Measurements from ENCODE around the gene GNGT2. TPM values are rescaled to one million over a fixed set of nuclear protein-coding genes. Genes with fewer than 3 reads are reported as not detected.

The GNGT2 gene
- polyA plus RNA-seq, 4 donors, result 1.9 to 3.5 (median 3.0) TPM; not detected in 1

- WGBS, 3 donors, result 78 to 84% (median 84%) methylated on average over 8 of the region's 8 CpGs
- no peak for DNase-seq
- H3K4me1 ChIP-seq (ENCODE audit: control insufficient read depth in 3 of 3, insufficient read depth in 2 of 3, low read depth in 1 of 3, low read length in 2 of 3), result peaks cover 0 to 26% (median 0%) of the 10 kb centered on the region in 3 donors
- H3K36me3 ChIP-seq (ENCODE audit: control insufficient read depth in 3 of 3, insufficient read depth in 2 of 3, low read depth in 1 of 3, low read length in 3 of 3), result peaks cover 0 to 7% (median 0%) of the 10 kb centered on the region in 3 donors
- no peak overlapping the region for H3K27ac ChIP-seq (ENCODE audit: low read depth in 1 of 3, low read length in 2 of 3)
- H3K27me3 ChIP-seq (ENCODE audit: control insufficient read depth in 3 of 3, insufficient read depth in 3 of 3, low read length in 3 of 3), result peaks cover 0 to 78% (median 6%) of the 10 kb centered on the region in 3 donors
- no peak overlapping the region for H3K4me3 ChIP-seq (ENCODE audit: low read depth in 1 of 3, low read length in 3 of 3)
- no peaks in the 10 kb centered on the region for H3K9me3 ChIP-seq (ENCODE audit: control insufficient read depth in 2 of 2, insufficient read depth in 1 of 2, low read depth in 1 of 2, low read length in 1 of 2)
- no peak for FAIRE-seq
Observed at GRCh38 chr17:49225554-49226236, 15.3 kb upstream of the GNGT2 start.

GRCh38 chr17:49224997-49225337 lies 14.6 kb upstream of the GNGT2 start:
- H3K4me1 ChIP-seq (ENCODE audit: control insufficient read depth in 3 of 3, insufficient read depth in 2 of 3, low read depth in 1 of 3, low read length in 2 of 3), result peaks cover 0 to 20% (median 0%) of the 10 kb centered on the region in 3 donors
- WGBS, 3 donors, result 18 to 41% (median 21%) methylated on average over 11 of the region's 11 CpGs
- no peaks in the 10 kb centered on the region for H3K9me3 ChIP-seq (ENCODE audit: control insufficient read depth in 2 of 2, insufficient read depth in 1 of 2, low read depth in 1 of 2, low read length in 1 of 2)
- peaks cover 0 to 10% (median 0%) of the 10 kb centered on the region in 3 donors for H3K36me3 ChIP-seq (ENCODE audit: control insufficient read depth in 3 of 3, insufficient read depth in 2 of 3, low read depth in 1 of 3, low read length in 3 of 3)
- DNase-seq (no peak), FAIRE-seq (no peak)
- H3K4me3 ChIP-seq (ENCODE audit: low read depth in 1 of 3, low read length in 3 of 3), result peak overlapping the region in 1 of 3 donors; percentile 30
- peaks cover 0 to 73% (median 6%) of the 10 kb centered on the region in 3 donors for H3K27me3 ChIP-seq (ENCODE audit: control insufficient read depth in 3 of 3, insufficient read depth in 3 of 3, low read length in 3 of 3)
- no peak overlapping the region for H3K27ac ChIP-seq (ENCODE audit: low read depth in 1 of 3, low read length in 2 of 3)

GRCh38 chr17:49224198-49224996 lies 14.0 kb upstream of the GNGT2 start:
- peak overlapping the region in 1 of 3 donors; percentile 30 for H3K4me3 ChIP-seq (ENCODE audit: low read depth in 1 of 3, low read length in 3 of 3)
- WGBS, 3 donors, result 1 to 2% (median 1%) methylated on average over 91 to 95 of the region's 95 CpGs
- H3K27ac ChIP-seq (ENCODE audit: low read depth in 1 of 3, low read length in 2 of 3), result no peak overlapping the region
- H3K27me3 ChIP-seq (ENCODE audit: control insufficient read depth in 3 of 3, insufficient read depth in 3 of 3, low read length in 3 of 3), result peaks cover 0 to 69% (median 6%) of the 10 kb centered on the region in 3 donors
- peaks cover 0 to 16% (median 0%) of the 10 kb centered on the region in 3 donors for H3K4me1 ChIP-seq (ENCODE audit: control insufficient read depth in 3 of 3, insufficient read depth in 2 of 3, low read depth in 1 of 3, low read length in 2 of 3)
- FAIRE-seq (no peak), DNase-seq (peak; percentile 42 to 53)
- H3K36me3 ChIP-seq (ENCODE audit: control insufficient read depth in 3 of 3, insufficient read depth in 2 of 3, low read depth in 1 of 3, low read length in 3 of 3), result peaks cover 0 to 13% (median 0%) of the 10 kb centered on the region in 3 donors
- H3K9me3 ChIP-seq (ENCODE audit: control insufficient read depth in 2 of 2, insufficient read depth in 1 of 2, low read depth in 1 of 2, low read length in 1 of 2), result no peaks in the 10 kb centered on the region

- peaks cover 0 to 16% (median 0%) of the 10 kb centered on the region in 3 donors for H3K4me1 ChIP-seq (ENCODE audit: control insufficient read depth in 3 of 3, insufficient read depth in 2 of 3, low read depth in 1 of 3, low read length in 2 of 3)
- no peak overlapping the region for H3K27ac ChIP-seq (ENCODE audit: low read depth in 1 of 3, low read length in 2 of 3)
- peak overlapping the region in 1 of 3 donors; percentile 30 for H3K4me3 ChIP-seq (ENCODE audit: low read depth in 1 of 3, low read length in 3 of 3)
- no peak for FAIRE-seq
- no peaks in the 10 kb centered on the region for H3K9me3 ChIP-seq (ENCODE audit: control insufficient read depth in 2 of 2, insufficient read depth in 1 of 2, low read depth in 1 of 2, low read length in 1 of 2)
- peak; percentile 36 to 56 for DNase-seq
- peaks cover 0 to 16% (median 0%) of the 10 kb centered on the region in 3 donors for H3K36me3 ChIP-seq (ENCODE audit: control insufficient read depth in 3 of 3, insufficient read depth in 2 of 3, low read depth in 1 of 3, low read length in 3 of 3)
- 0 to 4% (median 3%) methylated on average over 31 of the region's 31 CpGs for WGBS, 3 donors
- peaks cover 0 to 70% (median 6%) of the 10 kb centered on the region in 3 donors for H3K27me3 ChIP-seq (ENCODE audit: control insufficient read depth in 3 of 3, insufficient read depth in 3 of 3, low read length in 3 of 3)
Observed at GRCh38 chr17:49223517-49224197, 13.3 kb upstream of the GNGT2 start.

- H3K4me1 ChIP-seq (ENCODE audit: control insufficient read depth in 3 of 3, insufficient read depth in 2 of 3, low read depth in 1 of 3, low read length in 2 of 3), result peaks cover 0 to 16% (median 0%) of the 10 kb centered on the region in 3 donors
- no peak overlapping the region for H3K27ac ChIP-seq (ENCODE audit: low read depth in 1 of 3, low read length in 2 of 3)
- H3K9me3 ChIP-seq (ENCODE audit: control insufficient read depth in 2 of 2, insufficient read depth in 1 of 2, low read depth in 1 of 2, low read length in 1 of 2), result no peaks in the 10 kb centered on the region
- DNase-seq (no peak), FAIRE-seq (no peak)
- H3K4me3 ChIP-seq (ENCODE audit: low read depth in 1 of 3, low read length in 3 of 3), result no peak overlapping the region
- H3K36me3 ChIP-seq (ENCODE audit: control insufficient read depth in 3 of 3, insufficient read depth in 2 of 3, low read depth in 1 of 3, low read length in 3 of 3), result peaks cover 0 to 16% (median 0%) of the 10 kb centered on the region in 3 donors
- H3K27me3 ChIP-seq (ENCODE audit: control insufficient read depth in 3 of 3, insufficient read depth in 3 of 3, low read length in 3 of 3), result peaks cover 0 to 70% (median 6%) of the 10 kb centered on the region in 3 donors
- 5 to 18% (median 13%) methylated on average over 9 of the region's 9 CpGs for WGBS, 3 donors
Observed at GRCh38 chr17:49223168-49223516, 12.8 kb upstream of the GNGT2 start.

- peak overlapping the region in 1 of 3 donors; percentile 35 for H3K27ac ChIP-seq (ENCODE audit: low read depth in 1 of 3, low read length in 2 of 3)
- H3K9me3 ChIP-seq (ENCODE audit: control insufficient read depth in 2 of 2, insufficient read depth in 1 of 2, low read depth in 1 of 2, low read length in 1 of 2), result no peaks in the 10 kb centered on the region
- peaks cover 0 to 16% (median 3%) of the 10 kb centered on the region in 3 donors for H3K4me1 ChIP-seq (ENCODE audit: control insufficient read depth in 3 of 3, insufficient read depth in 2 of 3, low read depth in 1 of 3, low read length in 2 of 3)
- DNase-seq (no peak), FAIRE-seq (no peak)
- H3K4me3 ChIP-seq (ENCODE audit: low read depth in 1 of 3, low read length in 3 of 3), result no peak overlapping the region
- H3K27me3 ChIP-seq (ENCODE audit: control insufficient read depth in 3 of 3, insufficient read depth in 3 of 3, low read length in 3 of 3), result peaks cover 0 to 43% (median 6%) of the 10 kb centered on the region in 3 donors
- WGBS, 3 donors, result 45 to 74% (median 67%) methylated on average over 9 to 15 of the region's 15 CpGs
- H3K36me3 ChIP-seq (ENCODE audit: control insufficient read depth in 3 of 3, insufficient read depth in 2 of 3, low read depth in 1 of 3, low read length in 3 of 3), result peaks cover 0 to 25% (median 0%) of the 10 kb centered on the region in 3 donors
Observed at GRCh38 chr17:49219987-49220386, 9.6 kb upstream of the GNGT2 start.

GRCh38 chr17:49218941-49219913 lies 8.9 kb upstream of the GNGT2 start:
- Histone ChIP-seq H3K9me3 (ENCODE audit: control insufficient read depth in 2 of 2, insufficient read depth in 1 of 2, low read depth in 1 of 2, low read length in 1 of 2) (no peaks in the 10 kb centered on the region), H3K27me3 (ENCODE audit: control insufficient read depth in 3 of 3, insufficient read depth in 3 of 3, low read length in 3 of 3) (peaks cover 0 to 35% (median 6%) of the 10 kb centered on the region in 3 donors), H3K4me1 (ENCODE audit: control insufficient read depth in 3 of 3, insufficient read depth in 2 of 3, low read depth in 1 of 3, low read length in 2 of 3) (peaks cover 0 to 9% (median 3%) of the 10 kb centered on the region in 3 donors), H3K27ac (ENCODE audit: low read depth in 1 of 3, low read length in 2 of 3) (peak overlapping the region in 2 of 3 donors; percentile 35 to 52), H3K4me3 (ENCODE audit: low read depth in 1 of 3, low read length in 3 of 3) (peak overlapping the region in 1 of 3 donors; percentile 5), H3K36me3 (ENCODE audit: control insufficient read depth in 3 of 3, insufficient read depth in 2 of 3, low read depth in 1 of 3, low read length in 3 of 3) (peaks cover 0 to 25% (median 0%) of the 10 kb centered on the region in 3 donors)
- peak in 1 of 2 donors; percentile 54 for DNase-seq
- FAIRE-seq, result no peak
- WGBS, 3 donors, result 23 to 34% (median 28%) methylated on average over 28 to 37 of the region's 37 CpGs

All from small intestine (tissue), 7 donors.